ENCODE data around the gene FBXO46. TPM values are rescaled to one million over a fixed set of nuclear protein-coding genes. Genes with fewer than 3 reads are reported as not detected.

FBXO46 gene
- total and polyA plus RNA-seq, 2 of the 13 experiments (the other 11 are each of a cell fraction or from before 2014, with no cell fraction given): 6.2 to 6.4 TPM

DNA sequence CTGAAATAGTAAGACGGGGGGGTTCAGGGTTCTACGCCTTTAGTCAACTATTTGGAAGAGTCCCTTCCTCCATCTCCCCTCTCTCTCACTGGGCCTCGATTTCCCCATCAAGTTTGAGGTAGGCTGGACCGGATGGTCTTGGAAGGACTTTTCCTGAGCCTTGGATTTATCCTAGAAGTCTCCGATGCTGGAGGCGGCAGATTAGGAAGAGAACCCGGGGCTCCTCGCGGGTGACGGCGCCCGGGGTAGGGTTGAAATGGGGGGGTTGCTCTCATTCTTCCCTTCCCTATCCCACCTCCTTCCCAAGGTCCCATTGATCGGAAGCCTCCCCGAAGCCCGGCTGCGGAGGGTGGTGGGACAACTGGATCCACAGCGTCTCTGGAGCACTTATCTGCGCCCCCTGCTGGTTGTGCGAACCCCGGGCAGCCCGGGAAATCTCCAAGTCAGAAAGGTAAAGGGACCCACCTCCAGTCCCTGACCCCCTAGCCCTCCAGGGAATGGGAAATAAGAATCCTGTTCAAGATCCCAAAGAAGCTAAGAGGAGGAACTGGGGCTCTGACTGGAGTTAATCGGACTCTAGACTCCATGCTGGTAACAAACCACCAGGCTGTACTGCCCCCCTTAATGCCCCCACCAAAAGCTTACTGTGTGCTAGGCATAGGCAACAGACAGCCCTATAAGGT is 37.4 kb downstream of the FBXO46 start:
- ChIA-PET CTCF (ENCODE audit: low intra/inter-chr PET ratio, low total read pairs) (interaction anchor here (1.9 kb wide), 1 partner anchor 102 kb away, joined by 14 read pairs; no protein-coding TSS in a partner anchor), POLR2A (interaction anchor here (0.8 to 4.0 kb wide), 14 partner anchors 8 to 109 kb away, joined by 3 to 47 read pairs (median 8); partner anchors contain the start of genes GIPR, OPA3 and SIX5)
- in situ Hi-C loops (cut with HindIII; ENCODE audit: extremely low pct_ligation_motif_present, low pct_unique_long_range_greater_than_20kb): no loop called here
- Histone ChIP-seq H3K79me2 (ENCODE audit: insufficient read depth, low read length) (peaks cover 21% of the 10 kb centered on the region), H3K4me1 (ENCODE audit: insufficient read depth, low read length) (peaks cover 17% of the 10 kb centered on the region), H3K36me3 (replicated peaks in 1 of 2; ENCODE audit: control insufficient read depth in 1 of 2, insufficient read depth in 2 of 2, low read length in 2 of 2) (peaks cover 5 to 20% of the 10 kb centered on the region in 2 experiments), H3K9ac (ENCODE audit: insufficient read depth, low read depth, low read length) (peak overlapping the region; percentile 95), H3K4me3 (replicated peaks in 1 of 3; ENCODE audit: insufficient read depth in 1 of 3, low read depth in 2 of 3, low read length in 3 of 3) (peak overlapping the region; percentile 92 to 95 (median 94)), H4K20me1 (ENCODE audit: insufficient read depth, low read length) (no peaks in the 10 kb centered on the region; the same call in 1 of the 2 replicates), H2AFZ (ENCODE audit: low read length) (no peak overlapping the region), H3K9me3 (ENCODE audit: low read length) (no peaks in the 10 kb centered on the region), H3K27ac (ENCODE audit: extremely low read length, insufficient read depth, low read length) (peak overlapping the region; percentile 90), H3K4me2 (ENCODE audit: low read depth, low read length) (peak overlapping the region; percentile 91), H3K27me3 (ENCODE audit: control insufficient read depth in 1 of 2, insufficient read depth in 2 of 2, low read length in 2 of 2) (no peaks in the 10 kb centered on the region; a peak in 1 of 5 replicates)
- peak; percentile 40 for ATAC-seq
- FAIRE-seq: peak; percentile 49
- intact Hi-C loops (cut with micrococcal nuclease; ENCODE audit: unreplicated experiment): loop anchor here (1.0 to 2.0 kb wide), 3 partner anchors 24 to 108 kb away; partner anchors contain the start of genes OPA3 and SIX5
- TSS peak; percentile 70 for BruUV-seq (replicated peaks)
- WGBS (ENCODE audit: low lambda C conversion rate): 2% methylated on average over 18 of the region's 22 CpGs
- peak; percentile 64 for DNase-seq (ENCODE audit: low spot score)
- TF ChIP-seq, protein P1, sequence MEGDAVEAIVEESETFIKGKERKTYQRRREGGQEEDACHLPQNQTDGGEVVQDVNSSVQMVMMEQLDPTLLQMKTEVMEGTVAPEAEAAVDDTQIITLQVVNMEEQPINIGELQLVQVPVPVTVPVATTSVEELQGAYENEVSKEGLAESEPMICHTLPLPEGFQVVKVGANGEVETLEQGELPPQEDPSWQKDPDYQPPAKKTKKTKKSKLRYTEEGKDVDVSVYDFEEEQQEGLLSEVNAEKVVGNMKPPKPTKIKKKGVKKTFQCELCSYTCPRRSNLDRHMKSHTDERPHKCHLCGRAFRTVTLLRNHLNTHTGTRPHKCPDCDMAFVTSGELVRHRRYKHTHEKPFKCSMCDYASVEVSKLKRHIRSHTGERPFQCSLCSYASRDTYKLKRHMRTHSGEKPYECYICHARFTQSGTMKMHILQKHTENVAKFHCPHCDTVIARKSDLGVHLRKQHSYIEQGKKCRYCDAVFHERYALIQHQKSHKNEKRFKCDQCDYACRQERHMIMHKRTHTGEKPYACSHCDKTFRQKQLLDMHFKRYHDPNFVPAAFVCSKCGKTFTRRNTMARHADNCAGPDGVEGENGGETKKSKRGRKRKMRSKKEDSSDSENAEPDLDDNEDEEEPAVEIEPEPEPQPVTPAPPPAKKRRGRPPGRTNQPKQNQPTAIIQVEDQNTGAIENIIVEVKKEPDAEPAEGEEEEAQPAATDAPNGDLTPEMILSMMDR (CRISPR knock-in tag; IDR thresholded peaks at IDR 0.05): peak; percentile 91
- TF ChIP-seq, protein P2, sequence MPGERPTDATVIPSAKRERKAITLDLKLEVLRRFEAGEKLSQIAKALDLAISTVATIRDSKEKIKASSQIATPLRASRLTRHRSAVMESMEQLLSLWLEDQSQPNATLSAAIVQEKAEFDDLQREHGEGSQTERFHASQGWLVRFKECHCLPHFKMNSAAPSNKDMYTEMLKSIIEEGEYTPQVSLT (CRISPR knock-in tag; IDR thresholded peaks at IDR 0.05; ENCODE audit: borderline replicate concordance, low read depth): no peak
- TF ChIP-seq GATA4 (IDR thresholded peaks at IDR 0.05; ENCODE audit: borderline replicate concordance, low read depth) (no peak), ZNF768 (CRISPR knock-in tag; IDR thresholded peaks at IDR 0.05) (peak; percentile 66), ZC3H13 (CRISPR knock-in tag; IDR thresholded peaks at IDR 0.05) (0 out of 2 replicates have a peak, but pooled peaks have one; percentile 61), ZNF530 (CRISPR knock-in tag; IDR thresholded peaks at IDR 0.05; ENCODE audit: low read depth) (no peak), TP53 (CRISPR knock-in tag; conservative IDR thresholded peaks at IDR 0.05) (no peak), ARNTL (CRISPR knock-in tag; IDR thresholded peaks at IDR 0.05) (no peak), THAP11 (CRISPR knock-in tag; IDR thresholded peaks at IDR 0.05) (peak; percentile 44), PITX1 (CRISPR knock-in tag; IDR thresholded peaks at IDR 0.05) (0 out of 2 replicates have a peak, but pooled peaks have one; percentile 14), MBD4 (IDR thresholded peaks at IDR 0.05; ENCODE audit: borderline replicate concordance, low read length) (no peak)
- TF ChIP-seq, protein P3, sequence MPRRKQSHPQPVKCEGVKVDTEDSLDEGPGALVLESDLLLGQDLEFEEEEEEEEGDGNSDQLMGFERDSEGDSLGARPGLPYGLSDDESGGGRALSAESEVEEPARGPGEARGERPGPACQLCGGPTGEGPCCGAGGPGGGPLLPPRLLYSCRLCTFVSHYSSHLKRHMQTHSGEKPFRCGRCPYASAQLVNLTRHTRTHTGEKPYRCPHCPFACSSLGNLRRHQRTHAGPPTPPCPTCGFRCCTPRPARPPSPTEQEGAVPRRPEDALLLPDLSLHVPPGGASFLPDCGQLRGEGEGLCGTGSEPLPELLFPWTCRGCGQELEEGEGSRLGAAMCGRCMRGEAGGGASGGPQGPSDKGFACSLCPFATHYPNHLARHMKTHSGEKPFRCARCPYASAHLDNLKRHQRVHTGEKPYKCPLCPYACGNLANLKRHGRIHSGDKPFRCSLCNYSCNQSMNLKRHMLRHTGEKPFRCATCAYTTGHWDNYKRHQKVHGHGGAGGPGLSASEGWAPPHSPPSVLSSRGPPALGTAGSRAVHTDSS (CRISPR knock-in tag; conservative IDR thresholded peaks at IDR 0.05): 0 out of 2 replicates have a peak, but pooled peaks have one; percentile 11
- TF ChIP-seq, protein P4, sequence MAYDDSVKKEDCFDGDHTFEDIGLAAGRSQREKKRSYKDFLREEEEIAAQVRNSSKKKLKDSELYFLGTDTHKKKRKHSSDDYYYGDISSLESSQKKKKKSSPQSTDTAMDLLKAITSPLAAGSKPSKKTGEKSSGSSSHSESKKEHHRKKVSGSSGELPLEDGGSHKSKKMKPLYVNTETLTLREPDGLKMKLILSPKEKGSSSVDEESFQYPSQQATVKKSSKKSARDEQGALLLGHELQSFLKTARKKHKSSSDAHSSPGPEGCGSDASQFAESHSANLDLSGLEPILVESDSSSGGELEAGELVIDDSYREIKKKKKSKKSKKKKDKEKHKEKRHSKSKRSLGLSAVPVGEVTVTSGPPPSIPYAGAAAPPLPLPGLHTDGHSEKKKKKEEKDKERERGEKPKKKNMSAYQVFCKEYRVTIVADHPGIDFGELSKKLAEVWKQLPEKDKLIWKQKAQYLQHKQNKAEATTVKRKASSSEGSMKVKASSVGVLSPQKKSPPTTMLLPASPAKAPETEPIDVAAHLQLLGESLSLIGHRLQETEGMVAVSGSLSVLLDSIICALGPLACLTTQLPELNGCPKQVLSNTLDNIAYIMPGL (CRISPR knock-in tag; IDR thresholded peaks at IDR 0.05; ENCODE audit: borderline replicate concordance in 1 of 2, low read depth in 1 of 2): peak; percentile 83 to 87
- TF ChIP-seq, protein P5, sequence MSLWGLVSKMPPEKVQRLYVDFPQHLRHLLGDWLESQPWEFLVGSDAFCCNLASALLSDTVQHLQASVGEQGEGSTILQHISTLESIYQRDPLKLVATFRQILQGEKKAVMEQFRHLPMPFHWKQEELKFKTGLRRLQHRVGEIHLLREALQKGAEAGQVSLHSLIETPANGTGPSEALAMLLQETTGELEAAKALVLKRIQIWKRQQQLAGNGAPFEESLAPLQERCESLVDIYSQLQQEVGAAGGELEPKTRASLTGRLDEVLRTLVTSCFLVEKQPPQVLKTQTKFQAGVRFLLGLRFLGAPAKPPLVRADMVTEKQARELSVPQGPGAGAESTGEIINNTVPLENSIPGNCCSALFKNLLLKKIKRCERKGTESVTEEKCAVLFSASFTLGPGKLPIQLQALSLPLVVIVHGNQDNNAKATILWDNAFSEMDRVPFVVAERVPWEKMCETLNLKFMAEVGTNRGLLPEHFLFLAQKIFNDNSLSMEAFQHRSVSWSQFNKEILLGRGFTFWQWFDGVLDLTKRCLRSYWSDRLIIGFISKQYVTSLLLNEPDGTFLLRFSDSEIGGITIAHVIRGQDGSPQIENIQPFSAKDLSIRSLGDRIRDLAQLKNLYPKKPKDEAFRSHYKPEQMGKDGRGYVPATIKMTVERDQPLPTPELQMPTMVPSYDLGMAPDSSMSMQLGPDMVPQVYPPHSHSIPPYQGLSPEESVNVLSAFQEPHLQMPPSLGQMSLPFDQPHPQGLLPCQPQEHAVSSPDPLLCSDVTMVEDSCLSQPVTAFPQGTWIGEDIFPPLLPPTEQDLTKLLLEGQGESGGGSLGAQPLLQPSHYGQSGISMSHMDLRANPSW (CRISPR knock-in tag; IDR thresholded peaks at IDR 0.05; ENCODE audit: borderline replicate concordance): 0 out of 2 replicates have a peak, but pooled peaks have one; percentile 36
